Measurements from ENCODE around the gene AKR1B1. TPM values are rescaled to one million over a fixed set of nuclear protein-coding genes. Genes with fewer than 3 reads are reported as not detected.
A peak's percentile ranks its signal among the peaks of the same experiment; 100 is the strongest.

Gene AKR1B1
- total RNA-seq, 1 experiment from 2014 or later = not detected

DNA sequence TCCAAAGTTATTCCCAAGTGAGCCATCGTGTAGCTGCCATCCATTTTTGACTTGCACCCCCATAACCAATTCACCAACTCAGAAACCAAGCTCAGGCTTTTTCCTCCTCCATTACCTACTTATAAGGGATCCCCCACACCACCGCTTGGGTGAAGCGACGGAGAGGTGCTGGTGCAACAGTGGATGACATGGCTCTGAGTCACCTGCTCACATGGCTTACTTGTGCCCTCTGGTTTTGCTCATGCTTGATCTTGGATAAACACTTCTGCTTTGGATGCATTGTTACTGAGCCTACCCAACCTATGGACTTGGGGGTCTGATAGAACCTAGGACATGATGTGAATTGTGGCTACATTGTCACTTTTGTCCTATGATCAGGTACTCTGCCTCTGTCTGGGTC is 12.0 kb upstream of the AKR1B1 start:
- peak; percentile 25 for DNase-seq (ENCODE audit: low spot score)

- DNase-seq (ENCODE audit: low spot score) = no peak
These were observed 10.7 kb upstream of the AKR1B1 start for GRCh38 chr7:134469622-134470021.

DNA sequence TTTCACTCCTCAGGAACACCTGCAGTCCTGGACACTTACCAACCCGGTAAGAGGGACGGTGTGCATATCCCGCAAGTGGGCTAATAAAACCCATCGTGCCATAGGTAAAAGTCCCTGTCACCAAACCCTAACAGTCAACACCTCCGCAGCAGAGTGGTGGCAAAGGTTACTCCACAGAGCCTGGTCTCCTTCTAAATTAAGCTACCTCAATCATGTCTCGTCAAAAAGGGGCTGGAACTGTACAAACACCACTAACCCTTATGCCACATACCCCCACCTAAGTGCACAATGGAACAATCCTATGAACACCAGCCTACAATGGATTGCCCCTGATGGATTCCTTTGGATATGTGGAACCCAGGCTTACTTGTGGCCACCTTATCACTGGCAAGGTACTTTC is 9.6 kb upstream of the AKR1B1 start:
- DNase-seq (ENCODE audit: low spot score) = no peak

DNA sequence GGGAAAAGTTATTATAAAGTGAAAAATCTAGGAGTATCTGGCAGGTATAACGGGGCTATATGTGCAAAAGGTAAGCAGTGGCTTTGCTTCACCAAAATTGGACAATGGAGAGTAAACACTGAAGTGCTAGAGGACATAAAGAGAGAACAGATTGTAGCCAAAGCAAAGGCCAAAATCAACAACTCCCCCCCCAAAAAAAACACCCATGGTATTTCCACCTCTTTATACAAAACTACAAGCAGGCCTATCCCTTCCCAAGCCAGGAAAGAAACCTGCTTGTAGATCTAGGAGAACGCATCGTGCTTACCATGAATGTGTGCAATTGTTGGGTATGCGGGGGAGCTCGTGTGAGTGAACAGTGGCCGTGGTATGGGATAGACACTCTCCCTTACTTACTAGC is 9.2 kb upstream of the AKR1B1 start:
- DNase-seq (ENCODE audit: low spot score) = no peak

DNA sequence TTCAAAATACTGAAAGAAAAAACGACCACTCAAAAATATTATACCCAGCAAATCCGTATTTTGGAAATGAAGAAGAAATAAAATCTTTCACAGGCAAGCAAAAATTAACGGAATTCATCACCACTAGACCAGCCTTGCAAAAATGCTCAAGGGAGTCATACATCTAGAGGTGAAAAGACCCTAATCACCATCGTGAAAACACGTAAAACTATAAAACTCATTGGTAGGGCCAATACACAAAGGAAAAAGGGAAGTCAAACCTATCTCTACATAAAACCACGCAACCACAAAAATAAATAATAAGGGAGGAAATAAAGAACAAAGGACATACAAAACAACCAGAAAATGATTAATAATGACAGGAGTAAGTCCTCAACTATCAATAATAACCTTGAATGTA is 6.6 kb upstream of the AKR1B1 start:
- no peak for DNase-seq (ENCODE audit: low spot score)

- DNase-seq (ENCODE audit: low spot score) = no peak
These were observed 5.6 kb upstream of the AKR1B1 start for GRCh38 chr7:134464496-134464895.

DNA sequence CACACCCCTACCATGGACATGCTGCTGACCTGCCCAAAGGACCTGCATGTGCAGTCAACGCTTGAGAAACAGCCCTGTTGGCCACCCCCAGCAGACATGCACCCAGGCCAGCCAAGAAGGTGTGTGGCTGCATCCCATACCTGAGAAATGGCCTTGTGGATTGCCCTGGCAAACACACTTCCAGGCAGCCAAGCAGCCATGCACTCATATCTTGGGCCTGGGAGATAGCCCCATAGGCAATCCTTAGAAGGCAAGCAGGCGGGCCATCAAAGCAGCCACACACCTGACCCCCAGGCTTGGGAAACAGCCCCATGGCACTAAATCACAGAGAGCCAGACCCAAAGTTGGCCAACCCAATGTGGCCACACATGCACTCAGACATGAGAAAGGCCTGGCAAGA is 4.9 kb upstream of the AKR1B1 start:
- DNase-seq (ENCODE audit: low spot score) = no peak

DNA sequence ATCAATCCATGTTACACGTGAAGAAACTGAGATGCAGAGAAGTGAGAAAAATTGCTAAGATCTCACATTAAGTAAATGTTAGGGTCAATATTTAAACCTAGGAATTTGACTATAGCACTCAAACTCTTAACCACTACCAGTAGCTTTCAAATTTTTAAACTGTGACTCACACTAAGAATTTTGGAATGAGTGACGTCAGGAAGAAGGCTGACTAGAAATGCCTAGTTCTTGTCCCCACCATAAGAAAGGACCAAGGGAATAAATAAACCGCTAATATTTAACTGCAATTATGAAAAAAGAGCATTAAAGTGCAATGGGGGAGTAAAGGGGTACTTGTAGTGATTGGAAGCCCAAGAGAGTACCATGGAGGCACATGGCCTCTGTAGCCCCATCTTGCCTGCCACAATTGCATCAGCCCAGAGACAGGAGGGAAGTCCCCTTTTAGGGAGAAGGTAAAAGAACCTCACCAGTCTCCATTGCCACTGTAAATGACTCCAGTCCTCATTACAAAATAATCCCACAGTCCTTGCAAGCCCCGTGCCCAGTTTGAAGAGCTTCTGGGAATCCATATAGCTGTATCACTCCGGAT is 3.5 kb upstream of the AKR1B1 start:
- no peak for DNase-seq (ENCODE audit: low spot score)

- DNase-seq (ENCODE audit: low spot score) = no peak
These were observed 3.0 kb upstream of the AKR1B1 start for GRCh38 chr7:134461916-134462315.

DNA sequence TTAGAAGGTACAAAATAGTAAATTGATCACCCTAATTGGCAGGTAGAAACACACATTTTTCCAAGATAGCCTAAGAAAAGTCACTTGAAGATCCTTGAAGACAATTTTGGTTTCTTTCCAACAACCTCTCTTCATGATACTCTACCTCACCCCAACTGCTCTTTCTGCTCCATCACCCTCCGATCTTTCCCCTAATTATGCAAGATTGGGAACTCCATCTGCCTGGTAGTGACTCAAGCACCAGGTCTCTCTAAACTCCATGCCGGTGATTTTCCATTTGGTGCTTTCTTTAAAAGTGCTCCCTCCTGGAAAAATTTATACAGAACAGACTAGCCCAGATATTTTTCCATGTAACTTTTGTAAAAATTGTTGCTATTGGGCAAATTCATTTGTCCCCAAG is 1.1 kb upstream of the AKR1B1 start:
- DNase-seq (ENCODE audit: low spot score) = no peak

DNA sequence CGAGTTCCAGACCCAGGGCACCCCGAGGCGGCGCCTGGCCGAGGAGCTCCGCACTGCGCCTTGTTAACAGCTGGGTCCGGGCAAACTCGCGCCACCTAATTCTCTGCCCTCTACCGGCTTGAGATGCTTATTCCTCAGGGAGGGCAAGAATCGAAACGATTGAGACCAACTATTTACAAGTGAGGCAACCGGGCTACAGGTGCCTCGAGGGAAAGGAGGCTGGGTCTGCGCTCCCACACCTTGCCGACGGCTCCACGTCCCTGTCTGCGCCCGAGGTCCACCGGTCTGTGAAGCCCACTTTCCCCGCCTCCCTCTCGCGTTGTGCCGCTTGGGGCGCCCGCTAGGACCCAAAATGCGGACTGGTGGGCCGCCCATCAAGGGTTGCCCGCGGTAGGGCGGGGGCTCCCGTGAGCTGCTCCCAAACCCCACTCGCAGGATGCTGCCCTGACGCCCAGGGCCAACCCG is 527 bp downstream of the AKR1B1 start:
- no peak for DNase-seq (ENCODE audit: low spot score)

- DNase-seq (ENCODE audit: low spot score) = no peak
These were observed 1.7 kb downstream of the AKR1B1 start for GRCh38 chr7:134457210-134457609.

GRCh38 chr7:134454277-134454676 is 4.6 kb downstream of the AKR1B1 start:
- DNase-seq (ENCODE audit: low spot score) = no peak

DNA sequence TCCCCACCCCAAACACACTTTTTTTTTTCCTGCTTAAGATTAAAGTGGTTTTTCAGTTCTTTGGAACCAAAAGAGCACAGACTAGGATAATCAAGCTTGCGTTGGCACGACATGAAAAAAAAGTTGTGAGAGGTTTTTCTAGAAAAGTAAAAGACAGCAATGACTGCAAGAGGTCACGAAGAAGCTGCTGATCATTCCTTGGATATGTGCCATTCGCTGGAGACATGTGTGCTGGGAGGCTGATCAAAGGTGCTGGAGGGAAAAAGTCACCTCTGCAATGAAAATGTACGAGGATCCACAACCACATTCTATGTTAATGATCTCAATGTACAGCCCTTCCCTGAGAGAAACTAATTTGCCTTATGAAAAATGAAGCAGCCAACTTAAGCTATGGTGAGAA is 5.4 kb downstream of the AKR1B1 start:
- DNase-seq (ENCODE audit: low spot score) = no peak

DNA sequence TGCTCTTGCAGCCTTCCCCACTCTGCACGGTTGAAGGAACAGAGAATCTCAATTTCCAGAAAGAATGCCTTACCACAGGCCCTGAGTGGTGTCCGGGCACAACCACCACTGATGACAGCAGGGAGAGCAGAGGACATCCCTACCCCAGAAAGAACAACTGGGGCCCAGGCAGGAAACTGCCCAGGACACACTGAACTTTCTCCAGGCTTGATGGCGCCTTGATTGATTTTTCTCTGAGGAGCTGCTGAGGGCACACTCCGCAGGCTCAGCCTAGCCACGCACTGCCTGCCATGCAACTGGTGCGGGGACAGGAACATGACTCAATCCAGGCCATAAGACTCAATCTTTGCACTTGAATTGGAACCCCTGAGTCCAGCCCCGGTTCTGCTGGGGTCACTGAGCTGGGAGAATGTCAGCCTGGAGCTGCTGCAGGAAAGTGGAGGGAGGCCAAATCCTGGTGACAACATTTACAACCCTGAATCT is 5.9 kb downstream of the AKR1B1 start:
- DNase-seq (ENCODE audit: low spot score) = no peak

DNA sequence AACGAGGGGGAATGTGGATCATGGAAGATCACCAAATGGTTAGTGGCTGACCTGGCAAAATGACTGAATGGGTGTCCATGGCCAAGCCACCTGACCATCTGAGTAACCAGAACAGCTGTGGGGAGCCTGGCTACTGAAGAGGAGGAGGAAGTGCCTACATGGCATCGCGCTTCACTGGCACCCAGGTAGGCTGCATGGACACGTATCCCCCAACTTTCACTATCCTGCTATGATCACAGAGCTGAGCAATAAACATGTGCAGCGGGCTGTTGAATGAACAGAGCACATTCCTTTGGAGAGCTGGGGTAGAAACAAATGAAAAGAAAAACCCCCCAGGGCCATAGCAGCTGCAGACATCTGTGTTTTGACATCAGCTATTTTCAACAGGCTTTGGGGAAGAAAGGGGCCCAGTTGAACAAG is 6.5 kb downstream of the AKR1B1 start:
- DNase-seq (ENCODE audit: low spot score) = no peak

DNA sequence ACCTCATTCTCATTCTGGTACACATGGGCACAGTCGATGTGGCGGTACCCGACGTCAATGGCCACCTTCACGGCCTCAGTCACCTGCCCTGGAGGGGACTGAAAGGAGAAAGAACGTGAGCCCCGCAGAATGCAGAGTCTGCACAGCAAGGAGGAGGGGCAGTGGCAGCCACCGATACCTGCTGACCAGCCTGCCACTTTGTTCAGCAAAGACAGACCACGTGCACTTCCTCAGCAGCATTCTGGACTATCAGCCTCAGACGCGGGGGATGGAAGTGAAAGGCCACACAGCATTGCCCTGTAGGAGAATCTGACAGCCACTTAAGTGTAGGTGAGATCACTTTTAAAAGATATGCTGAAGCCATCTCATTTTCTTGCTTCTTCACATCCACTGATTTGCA is 7.2 kb downstream of the AKR1B1 start:
- DNase-seq (ENCODE audit: low spot score) = no peak

DNA sequence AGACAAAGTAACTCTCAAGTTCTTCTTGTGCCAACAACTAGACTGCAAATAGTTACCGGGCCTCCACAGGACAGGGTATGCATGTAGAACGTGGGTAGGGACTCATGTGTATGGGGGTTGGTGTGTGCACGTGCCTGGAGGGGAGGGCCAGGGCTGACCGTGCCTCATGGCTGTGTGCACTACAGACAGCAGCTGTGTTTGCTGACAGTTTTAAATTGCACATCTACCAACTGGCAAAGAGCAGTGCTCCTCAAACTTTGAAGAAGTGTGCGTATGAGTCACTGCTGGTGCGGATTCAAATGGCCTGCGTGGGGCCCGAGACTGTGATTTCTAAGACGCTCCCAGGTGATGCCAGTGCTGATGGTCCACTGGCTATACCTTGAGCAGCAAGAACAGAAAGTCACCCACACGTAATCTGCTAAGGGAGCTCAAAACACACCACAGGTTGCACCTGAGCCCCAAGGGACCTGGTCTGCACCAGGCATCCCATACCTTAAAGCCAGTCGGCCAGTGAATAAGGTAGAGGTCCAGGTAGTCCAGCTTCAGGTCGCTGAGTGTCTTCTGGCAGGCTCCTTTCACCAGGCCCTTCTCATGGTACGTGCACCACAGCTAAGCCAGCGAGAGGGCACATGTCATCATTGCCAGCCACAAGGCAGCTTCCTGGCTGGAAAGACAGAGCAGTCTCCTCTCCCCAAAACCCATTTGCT is 8.5 kb downstream of the AKR1B1 start:
- DNase-seq (ENCODE audit: low spot score) = no peak

DNA sequence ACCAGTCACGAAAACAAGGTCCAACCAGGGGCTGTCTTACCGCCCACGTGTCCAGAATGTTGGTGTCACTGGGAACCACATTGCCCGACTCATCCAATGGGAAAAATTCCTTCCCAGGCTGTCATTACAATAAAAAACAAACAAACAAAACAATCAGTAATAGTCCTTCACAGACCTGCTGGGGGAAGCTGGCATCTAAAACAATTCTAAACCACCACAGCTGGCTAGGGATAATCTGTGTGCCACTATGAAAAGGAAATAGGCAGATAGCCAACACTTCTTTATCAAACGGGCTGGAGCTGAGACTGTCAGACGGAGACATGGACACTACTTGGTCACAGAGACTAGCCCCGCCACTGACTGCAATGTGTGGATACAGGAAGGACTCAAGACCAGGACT is 9.2 kb downstream of the AKR1B1 start:
- no peak for DNase-seq (ENCODE audit: low spot score)

GRCh38 chr7:134448356-134449229 is 10.3 kb downstream of the AKR1B1 start:
- DNase-seq (ENCODE audit: low spot score) = peak; percentile 61

- DNase-seq (ENCODE audit: low spot score) = no peak
These were observed 11.5 kb downstream of the AKR1B1 start for GRCh38 chr7:134447383-134447782.

- no peak for DNase-seq (ENCODE audit: low spot score)
These were observed 12.0 kb downstream of the AKR1B1 start for GRCh38 chr7:134446923-134447322.

Data from HT-29 (cell line).